HG02938 (cell line): ENCODE data around the gene PLCG2.
"Not testable (repeated sequence)": the region's sequence is repeated elsewhere in the genome, so short reads cannot be mapped to it uniquely, and the experiment has no call there.

Source experiments
- ATAC-seq: cut with Tn5 transposase; IDR thresholded peaks from one replicate; pipeline ENCODE4 v1.9.1; 2021; ENCODE audit warnings: mild to moderate bottlenecking, moderate library complexity; ENCODE audit not compliant: unreplicated experiment

The PLCG2 gene

DNA sequence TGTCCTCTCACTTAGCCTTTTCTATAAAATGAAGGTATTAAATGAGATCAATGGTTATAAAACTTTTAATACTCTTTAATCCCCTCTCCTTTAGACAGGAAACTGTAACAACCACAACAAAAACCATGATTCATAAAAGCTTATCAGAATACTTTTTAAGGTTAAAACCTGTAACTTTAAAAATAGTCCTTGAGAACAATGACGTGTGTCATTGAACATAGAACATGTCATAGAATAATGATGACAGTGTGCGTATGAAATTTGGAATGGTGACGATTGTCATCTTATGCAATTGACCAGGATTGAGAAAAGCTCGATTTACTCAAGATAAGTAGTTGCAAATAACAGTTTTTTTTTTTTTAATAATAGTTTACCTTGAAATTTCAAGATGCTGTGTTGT lies 94.1 kb downstream of the PLCG2 start:
- no peak for ATAC-seq

DNA sequence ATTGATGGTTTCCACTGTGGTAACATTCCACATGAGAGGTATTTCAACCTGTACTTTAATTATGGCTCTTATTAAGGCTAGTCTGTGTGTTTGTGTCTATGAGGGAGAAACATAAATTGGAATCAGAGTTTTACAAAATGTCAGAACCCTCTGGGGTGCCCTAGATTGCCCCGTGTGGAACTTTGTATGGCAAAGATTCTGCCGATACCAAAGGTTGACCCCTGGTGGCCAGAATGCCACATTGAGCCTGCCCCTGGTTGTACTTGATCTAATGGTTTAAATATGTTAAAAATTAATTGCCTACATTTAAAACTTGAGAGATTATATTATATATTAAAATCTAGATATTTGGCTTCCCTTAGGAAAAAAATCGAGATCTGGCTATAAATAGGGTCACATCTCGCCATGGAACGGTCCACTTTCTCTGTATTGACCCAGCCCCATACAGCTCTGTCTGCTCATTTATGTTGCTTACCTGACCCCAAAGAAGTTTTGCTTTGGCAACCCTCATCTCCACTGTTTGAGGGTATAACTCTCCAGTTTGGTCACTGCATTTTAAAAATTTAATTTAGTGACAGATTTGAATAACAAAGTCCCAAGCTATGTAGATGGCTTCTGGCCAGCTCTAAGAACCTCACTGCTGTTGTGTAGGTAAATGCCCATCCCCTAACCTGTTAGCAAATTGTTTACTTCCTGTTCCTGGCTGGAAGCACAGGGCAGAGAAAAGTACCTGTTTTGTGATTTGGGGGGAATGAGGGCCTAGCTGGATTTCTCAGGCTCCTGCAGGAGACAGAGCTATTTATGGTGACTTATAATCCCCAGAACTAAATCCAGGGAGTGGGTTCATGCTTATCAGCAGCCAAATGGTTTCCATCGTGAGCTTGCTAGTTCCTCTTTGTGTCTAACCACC lies 95.0 kb downstream of the PLCG2 start:
- ATAC-seq = peak; percentile 79

DNA sequence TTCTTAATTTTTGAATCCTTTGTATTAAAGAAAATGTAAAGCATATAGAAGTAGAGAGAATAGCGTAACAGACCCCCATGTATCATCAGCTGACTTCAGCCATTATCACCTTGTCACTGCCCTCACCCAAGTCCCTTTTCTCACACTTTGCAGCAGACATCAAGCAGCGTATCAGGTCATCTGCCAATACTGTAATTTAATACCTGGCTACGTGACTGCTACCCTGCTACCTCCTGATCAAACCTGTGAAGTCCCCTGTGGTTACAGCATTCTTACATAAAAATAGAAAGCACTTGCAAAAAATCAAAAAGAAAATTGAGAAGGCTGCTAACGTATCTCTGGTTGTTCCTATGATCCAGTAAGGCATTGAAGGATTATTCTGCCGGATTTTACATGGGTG lies 96.4 kb downstream of the PLCG2 start:
- ATAC-seq = no peak

DNA sequence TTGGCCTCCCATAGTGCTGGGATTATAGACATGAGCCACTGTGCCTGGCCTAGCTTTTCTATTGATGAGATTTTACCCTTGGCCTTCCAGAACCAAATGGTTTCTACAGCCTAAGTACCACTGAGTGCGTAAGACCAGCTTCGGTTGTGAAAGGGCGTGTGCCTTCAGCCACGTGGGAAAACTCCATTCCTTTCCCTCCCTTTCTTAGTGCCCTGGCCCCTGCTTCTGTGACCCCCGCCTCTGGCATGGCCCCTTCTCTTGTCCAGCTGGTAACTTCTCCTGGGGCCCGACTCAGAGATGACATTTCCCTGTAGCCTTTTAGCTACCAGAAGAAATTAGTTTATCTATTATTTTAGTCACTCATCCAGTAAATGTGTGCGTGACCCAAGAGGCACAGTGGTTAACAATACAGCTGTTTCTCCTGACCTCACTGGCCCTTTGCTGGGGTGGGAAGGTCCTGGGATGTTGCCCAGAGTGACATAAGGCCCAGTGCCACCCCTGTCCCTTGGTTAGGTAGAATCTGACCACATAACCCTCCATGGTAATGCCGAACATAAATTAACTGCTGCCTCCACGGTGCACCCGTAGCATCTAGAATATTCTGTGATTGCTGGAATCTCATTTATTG lies 97.3 kb downstream of the PLCG2 start:
- no peak for ATAC-seq

DNA sequence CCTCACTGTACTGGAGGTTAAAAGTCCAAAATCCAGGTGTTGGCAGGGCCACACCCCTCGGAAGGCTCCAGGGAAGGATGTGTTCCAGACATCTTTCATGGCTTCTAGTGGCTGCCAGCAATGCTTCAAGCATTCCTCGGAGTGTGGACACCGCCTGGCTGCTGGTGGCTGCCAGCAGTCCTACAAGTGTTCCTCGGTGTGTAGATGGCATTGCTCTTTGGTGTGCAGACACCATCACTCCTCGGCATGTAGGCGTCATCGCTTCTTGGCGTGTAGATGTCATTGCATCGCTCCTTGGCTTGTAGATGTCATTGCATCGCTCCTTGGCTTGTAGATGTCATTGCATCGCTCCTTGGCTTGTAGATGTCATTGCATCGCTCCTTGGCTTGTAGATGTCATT lies 98.4 kb downstream of the PLCG2 start:
- not testable (repeated sequence) for ATAC-seq

DNA sequence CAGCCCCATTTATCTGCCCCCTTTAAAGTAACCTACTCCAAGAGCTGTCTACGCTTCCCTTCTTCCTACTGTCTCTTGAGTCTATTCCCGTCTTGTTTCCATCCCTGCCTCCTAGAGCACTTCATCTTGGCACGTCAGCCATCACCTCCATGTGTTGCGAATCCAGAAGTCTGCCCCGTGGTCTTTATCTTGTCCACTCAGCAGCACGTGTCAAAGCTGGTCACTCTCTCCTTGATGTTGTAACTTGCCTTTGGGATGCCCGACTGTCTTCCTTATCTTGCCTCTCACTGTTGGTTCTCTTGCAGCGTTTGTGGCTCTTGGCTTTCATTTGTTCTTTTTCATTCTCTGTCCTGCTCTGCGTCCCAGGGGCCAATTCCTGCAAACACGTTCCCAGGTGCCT lies 99.4 kb downstream of the PLCG2 start:
- ATAC-seq = no peak

DNA sequence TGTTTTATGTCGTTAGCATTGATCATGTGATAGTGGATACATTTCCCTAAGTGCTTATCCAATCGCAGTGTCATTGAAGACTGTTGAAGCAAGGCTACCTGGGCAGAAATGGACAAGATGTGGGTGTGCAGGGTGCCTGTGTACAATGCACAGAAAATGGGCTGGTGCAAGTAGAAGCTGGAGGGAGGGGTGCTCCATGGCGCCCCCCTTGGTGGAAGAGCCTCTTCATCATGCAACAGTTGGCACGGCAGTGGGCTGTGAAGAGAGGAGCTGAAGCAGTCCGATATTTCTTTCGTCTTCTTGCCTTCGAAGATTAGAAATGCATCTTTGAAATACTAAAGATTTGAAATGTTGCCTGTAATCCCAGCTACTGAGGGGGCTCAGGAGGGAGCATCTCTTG lies 100.5 kb downstream of the PLCG2 start:
- ATAC-seq = no peak

DNA sequence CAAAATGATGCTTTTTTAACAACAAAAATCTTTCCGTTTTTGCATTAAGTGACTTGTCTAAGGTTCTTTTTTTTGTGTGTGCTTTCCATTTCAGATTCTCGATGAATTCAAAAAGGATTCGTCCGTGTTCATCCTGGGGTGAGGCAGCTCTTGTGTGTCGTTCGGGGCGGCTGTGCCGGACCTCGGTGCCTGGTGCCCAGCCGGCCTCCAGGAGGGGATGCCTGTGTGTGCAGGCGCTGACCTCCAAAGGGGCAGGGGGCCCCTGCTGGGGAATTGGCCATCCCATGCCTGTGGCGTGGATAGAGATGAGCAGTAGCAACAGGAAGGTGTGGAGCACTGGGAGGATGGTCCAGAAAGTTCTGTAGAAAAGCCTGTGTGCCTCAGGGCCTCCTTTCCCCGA lies 101.7 kb downstream of the PLCG2 start:
- no peak for ATAC-seq

DNA sequence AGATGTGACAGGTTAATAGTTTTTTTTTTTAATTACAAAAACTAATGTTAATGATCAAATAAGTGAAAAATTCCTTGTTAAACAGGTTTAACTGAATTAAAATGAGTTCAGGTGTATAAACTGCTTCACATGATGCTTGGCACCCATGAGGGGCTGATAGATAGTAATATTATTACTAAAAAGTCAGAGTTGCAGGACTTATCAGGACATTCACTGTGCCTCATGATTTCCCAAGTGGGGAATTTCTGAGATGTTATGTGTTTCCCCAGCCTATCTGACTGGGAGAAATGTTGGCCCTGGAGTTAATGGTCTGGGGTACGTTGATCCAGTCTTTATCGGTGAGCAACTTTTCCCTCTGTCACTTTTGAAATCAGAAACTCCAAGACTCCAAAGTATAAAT lies 102.1 kb downstream of the PLCG2 start:
- ATAC-seq = no peak

DNA sequence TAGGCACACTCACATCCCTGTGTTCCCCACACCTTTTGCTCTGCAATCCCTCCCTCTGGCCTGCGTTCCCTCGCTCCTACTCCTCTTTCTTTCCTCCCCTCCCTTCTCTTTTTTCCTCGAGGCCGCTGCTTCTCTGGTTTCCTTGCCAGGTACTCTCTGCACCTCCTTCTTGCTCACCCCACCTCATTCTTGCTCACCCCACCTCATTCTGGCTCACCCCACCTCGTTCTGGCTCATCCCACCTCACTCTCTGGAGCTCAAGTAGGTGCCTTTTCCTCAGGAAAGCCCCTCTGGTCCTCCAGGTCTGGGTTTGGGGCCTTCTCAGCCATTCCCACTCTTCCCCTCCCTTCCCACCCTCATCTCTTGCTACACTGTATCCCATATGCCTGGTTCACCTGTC lies 103.5 kb downstream of the PLCG2 start:
- ATAC-seq = no peak

DNA sequence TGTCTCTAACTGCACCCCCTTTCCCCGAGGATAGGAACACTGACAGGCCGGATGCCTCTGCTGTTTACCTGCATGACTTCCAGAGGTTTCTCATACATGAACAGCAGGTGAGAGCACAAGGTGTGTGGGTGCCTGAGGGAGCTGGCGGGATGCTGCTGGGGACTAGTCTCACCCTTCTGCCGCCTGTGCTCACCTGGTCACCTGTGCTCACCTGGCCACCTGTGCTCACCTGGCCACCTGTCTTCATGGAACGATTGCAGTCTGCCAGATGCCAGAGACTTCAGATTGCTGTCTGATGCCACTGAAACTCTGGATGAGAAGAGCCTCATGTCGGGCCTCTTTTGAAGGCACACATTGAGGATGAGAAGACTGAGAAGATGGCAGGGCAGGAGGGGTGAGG lies 104.1 kb downstream of the PLCG2 start:
- ATAC-seq = no peak

DNA sequence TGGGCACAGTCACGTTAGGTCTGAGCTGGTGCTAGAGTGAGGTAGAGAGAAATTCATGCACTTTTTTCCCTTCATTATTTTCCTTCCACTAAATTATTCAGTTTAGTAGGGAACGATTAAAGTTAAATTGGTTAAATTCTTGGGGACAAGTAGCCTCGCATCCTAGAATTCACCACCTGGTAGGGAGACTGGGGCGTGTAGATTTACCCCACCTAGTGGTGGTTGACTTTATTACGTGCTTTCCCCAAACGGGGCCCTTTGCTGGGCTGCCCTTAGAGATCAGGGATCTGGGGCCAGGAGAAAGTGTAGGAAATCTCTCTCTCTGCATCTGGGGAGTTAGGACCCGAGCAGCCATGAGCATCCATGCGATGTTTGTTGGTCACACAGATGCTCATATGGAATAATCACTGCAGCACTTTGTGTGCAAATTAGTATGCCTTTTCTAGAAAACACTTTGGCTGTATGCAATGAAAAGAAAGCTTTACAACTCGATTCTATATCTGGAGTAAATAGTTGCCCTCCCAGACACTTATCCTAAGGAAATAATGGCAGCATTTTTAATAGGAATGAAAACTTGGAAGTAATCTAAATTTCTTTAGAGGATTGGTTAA lies 107.0 kb downstream of the PLCG2 start:
- ATAC-seq = no peak

DNA sequence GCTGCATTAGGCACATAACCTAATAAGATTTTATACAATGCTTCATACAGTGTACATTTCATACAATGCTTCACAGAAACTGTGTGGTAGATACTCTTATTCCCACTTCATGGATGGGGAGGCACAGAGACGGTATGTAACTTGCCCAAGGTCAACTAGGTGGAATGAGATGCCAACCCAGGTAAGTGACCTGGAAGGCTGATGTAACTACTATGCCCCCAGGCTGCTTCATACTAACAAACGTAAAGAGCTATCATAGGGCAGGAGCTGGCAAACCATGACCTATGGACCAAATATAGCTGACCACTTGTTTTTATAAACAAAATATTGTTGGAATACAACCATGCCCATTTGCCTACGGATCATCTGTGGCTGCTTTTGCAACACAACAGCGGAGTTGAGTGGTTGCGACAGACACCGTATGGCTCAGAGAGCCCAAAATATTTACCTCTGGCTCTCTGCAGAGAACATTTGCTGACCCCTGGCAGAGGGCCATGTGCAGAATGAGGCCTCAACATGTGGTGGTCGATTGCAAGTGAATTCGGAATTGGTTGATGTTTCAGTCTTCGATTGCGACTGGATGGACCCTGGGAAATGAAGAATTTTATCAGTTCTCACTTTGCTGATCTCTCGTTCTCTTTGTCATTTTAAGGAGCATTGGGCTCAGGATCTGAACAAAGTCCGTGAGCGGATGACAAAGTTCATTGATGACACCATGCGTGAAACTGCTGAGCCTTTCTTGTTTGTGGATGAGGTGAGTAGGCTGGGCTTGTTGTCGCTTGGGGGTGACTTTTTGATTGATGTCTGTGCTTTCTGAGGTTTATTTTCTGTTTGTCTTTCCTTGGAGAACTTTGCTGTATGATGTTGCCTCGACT lies 109.7 kb downstream of the PLCG2 start:
- ATAC-seq = no peak

DNA sequence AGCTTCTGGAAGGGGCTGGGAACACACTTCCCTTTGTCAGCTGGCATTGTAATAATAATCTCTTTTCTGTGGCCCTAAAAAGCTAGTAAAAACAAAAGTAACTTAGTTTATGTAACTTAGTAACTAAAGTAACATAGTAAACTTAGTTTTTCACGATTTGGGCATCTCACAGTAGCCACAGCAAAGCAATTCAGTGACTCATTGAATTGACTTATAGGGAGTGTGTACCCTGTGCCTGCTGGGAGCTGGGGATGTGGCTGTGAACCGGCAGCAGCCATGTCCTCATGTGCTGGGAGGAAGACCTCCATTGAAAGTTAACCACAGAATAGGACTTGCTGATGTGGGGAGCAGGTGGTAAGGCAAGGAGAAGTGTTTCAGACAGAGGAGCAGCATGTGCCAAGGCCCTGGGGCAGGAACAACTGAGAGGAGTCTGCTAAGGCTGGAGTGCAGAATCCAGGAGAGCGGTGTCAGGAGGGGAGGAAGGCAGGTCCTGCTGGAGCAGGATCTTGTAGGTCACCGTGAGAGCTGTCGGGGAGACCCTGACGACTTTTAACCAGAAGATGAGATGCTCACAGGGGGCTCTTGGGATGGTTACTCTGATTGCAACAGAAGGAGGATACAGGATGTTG lies 112.8 kb downstream of the PLCG2 start:
- ATAC-seq = no peak

DNA sequence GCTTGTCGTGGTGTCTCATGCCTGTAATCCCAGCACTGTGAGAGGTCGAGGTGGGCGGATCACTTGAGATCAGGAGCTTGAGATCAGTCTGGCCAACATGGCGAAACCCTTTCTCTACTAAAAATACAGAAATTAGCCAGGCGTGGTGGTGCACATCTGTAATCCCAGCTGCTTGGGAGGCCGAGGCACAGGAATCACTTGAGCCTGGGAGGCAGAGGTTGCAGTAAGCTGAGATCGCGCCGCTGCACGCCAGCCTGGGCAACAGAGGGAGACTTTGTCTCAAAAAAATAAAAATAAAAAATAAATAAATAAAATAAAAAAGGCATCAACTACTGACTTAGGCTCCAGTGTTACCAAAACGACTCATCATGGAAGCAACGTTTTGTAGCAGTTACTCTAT lies 115.5 kb downstream of the PLCG2 start:
- no peak for ATAC-seq

DNA sequence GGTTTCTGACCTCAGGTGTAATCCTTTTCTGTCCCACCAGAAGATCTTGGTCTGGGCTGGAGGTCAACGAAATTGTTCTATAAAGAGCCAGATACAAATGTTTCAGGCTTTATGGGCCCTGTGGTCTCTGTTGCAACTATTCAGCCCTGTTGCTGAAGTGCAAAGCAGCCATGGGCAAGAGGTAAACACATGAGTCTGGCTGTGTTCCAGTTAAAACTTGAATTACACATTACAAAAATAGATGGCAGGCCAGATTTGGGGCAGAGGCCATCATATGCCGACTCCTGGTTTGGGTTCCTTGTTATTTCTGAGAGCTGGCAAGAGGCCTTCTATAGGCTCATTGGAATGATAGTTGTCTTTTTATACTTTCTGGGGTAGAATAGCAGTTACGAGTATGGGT lies 117.8 kb downstream of the PLCG2 start:
- no peak for ATAC-seq

DNA sequence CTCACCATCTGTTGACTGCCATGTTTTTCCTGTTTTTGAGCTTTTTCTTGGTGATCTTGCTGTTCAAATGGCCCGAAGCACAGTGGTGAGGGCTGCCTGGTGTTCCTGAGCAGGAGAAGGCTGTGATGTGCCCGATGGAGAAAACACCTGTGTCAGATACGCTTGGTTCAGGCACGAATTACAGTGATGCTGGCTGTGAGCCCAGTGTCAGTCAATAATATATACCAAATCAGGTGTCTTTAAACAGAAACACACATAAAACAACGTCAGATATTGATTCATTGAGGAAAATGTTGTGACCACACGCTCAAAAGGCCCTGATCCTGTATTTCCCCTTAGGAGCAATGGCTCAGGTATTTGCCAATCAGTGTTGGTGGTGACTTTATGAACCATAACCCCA lies 120.5 kb downstream of the PLCG2 start:
- ATAC-seq = no peak

DNA sequence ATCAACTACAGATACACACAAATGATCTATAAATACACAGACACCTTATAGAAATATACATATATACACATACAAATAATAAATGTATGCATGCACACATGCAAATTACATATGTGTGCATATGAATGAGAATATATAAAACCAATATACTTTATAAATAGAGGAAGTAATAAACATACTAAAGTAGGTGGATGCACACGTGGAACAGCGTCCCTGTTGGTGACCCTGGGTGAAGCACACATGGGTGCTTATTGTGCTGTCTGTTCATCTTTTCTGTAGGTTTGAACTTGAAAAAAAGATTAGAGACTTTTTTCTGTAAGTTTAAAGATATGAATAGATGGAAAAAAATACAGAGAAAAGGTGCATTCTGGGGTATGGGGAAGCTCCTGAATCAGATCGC lies 120.9 kb downstream of the PLCG2 start:
- ATAC-seq = no peak

DNA sequence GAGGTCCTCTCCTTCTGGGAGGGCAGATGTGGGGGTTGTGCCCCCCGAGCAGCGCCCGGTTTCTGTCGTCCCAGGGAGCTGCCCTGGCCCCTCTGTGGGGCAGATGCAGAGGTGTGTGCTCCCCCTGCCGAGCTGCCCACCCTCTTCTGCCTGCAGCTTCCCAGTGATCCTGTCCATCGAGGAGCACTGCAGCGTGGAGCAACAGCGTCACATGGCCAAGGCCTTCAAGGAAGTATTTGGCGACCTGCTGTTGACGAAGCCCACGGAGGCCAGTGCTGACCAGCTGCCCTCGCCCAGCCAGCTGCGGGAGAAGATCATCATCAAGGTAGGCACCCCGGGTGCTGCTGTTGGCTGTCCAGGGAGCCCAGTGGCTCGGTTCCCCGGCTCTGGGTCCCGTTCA lies 121.4 kb downstream of the PLCG2 start:
- ATAC-seq = no peak

DNA sequence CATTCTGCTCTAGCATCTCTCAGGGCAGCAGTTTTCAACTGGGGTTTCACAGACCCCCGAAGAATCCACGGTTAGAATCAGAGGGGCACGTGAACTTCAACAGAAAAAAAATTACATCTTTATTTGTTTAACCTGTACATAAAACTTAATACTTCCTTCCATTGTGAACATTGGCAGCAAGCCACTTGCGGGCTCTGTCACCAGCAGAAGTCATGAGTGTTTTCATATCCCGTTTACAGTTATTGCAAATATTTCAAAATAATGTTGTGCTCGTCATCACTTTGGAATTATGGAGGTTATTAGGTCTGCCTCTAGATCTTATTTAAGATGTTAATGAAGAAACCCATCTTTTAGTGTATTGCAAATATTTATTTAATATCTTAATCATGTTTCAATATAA lies 122.4 kb downstream of the PLCG2 start:
- no peak for ATAC-seq

DNA sequence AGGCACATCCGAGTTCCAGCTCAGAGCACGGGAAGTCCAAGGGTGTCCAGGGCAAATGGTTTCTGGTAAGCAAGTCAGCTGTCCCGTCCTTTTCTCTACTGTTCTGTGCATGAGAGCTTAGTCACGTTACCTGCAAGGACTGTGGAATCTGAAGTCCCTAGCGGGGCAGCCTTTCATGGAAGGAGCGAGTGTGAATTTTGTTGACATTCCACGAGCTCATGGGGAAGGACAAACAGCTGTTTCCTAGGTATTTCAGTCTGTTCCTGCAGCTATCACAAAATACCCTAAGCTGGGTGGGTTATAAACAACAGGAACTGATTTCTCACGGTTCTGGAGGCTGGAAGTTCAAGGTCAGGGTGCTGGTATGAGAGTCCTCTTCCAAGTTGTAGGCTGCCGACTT lies 122.9 kb downstream of the PLCG2 start:
- no peak for ATAC-seq
